GM19035 (cell line): ENCODE results near the gene KLHDC4.
"Not testable (repeated sequence)": the region's sequence is repeated elsewhere in the genome, so short reads cannot be mapped to it uniquely, and the experiment has no call there.

Experiments
- ATAC-seq: cut with Tn5 transposase; IDR thresholded peaks from one replicate; pipeline ENCODE4 v1.9.1; 2021; ENCODE audit not compliant: unreplicated experiment

The KLHDC4 gene

DNA sequence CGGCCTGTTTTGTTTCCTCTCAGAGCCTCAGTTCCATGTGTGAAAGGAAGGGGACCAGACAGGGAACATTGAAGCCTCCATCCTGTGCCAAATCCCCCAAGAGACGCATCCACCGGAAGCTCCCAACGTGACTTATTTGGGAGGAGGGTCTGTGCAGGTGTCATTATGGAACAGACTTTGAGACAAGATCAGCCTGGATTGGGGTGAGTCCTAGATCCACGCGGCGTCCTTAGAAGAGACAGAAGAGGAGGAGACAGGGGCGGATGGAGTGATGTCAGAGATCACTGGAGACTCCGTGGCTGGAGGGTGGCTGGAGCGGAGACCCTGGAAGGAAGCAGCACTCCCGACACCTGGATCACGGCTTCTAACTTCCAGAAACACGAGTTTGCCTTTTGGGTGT is 80.0 kb downstream of the KLHDC4 start:
- no peak for ATAC-seq

GRCh38 chr16:87685405-87685755 is 80.4 kb downstream of the KLHDC4 start:
- ATAC-seq, result no peak

DNA sequence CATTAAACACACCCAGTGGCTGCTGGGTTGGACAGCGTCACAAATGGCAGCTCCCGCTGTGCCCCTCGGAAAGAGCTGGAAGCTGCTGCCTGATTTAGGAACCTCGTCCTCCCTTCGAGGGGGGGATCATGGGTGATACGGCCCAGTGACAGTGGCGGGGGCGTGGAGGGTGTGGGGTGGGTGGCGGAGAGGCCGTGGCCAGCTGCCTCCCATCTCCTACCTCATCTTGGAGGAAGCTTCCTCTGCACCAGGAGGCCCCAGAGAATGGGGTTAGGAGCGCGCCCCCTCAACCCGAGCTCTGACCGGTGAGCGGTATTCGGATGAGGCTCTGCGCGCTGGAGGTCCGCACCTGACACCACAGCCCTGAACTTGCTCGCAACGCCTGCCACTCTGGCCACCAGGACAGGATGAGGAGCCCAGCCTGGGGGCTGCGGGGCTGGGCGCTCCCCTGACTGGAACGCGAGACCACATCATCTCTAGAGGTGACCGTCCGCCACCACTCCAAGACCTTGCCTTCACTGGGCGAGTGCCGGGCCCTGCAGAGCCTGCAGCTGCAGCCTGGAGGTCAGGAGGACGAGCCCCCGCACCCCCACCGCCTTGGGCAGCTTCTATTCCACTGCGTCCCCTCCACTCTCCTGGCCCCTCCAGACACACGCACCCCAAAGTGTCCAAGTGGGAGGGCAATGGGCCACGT is 80.9 kb downstream of the KLHDC4 start:
- ATAC-seq, result no peak

DNA sequence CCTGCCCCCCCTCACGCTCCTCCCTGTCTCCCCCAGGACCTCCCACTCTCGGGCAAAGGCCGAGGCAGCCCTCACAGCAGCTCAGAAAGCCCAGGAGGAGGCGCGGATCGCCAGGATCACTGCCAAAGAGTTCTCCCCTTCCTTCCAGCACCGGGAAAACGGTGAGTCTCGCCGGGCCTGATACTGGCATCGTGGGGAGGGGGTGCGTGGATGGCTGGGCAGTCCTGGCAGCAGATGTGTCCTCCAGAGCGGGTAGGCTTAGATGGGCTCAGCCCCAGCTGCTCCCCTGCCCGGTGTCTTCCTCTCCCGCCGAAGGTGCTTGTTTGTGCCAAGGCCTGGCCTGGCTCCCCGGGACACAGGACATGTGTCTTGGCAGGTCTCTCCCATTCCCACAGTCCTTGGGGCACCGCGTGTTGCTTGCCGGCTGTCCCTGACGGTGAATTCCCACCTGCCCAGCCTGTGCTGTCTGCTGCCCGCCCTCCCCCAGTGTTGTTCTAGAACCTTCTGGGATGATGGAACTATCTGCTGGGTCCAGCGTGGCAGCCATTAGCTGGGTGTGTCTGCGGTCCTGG is 81.6 kb downstream of the KLHDC4 start:
- ATAC-seq, result no peak

DNA sequence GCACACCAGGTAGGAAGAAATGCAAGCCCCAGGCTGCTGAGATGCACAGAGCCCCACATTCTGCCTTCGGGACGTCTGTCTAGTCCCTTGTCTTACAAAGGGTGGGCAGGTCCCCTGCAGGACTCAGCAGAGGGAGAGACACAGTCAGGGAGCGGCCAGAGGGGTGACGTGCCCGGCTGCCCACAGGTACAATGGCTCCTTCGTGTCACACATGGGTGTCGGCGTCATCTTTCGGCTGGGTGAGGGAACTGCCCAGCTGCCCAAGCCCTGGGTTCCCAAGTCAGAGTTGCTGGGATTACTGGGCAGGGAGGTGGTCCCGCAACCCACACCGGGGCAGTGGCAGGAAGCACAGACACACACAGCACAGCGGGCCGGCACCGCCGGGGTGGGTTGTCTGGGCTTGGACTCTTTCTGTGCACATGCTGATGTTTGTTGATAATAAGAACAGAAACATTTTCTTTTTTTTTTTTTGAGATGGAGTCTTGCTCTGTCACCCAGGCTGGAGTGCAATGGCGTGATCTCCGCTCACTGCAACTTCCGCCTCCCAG is 82.9 kb downstream of the KLHDC4 start:
- ATAC-seq, result no peak

DNA sequence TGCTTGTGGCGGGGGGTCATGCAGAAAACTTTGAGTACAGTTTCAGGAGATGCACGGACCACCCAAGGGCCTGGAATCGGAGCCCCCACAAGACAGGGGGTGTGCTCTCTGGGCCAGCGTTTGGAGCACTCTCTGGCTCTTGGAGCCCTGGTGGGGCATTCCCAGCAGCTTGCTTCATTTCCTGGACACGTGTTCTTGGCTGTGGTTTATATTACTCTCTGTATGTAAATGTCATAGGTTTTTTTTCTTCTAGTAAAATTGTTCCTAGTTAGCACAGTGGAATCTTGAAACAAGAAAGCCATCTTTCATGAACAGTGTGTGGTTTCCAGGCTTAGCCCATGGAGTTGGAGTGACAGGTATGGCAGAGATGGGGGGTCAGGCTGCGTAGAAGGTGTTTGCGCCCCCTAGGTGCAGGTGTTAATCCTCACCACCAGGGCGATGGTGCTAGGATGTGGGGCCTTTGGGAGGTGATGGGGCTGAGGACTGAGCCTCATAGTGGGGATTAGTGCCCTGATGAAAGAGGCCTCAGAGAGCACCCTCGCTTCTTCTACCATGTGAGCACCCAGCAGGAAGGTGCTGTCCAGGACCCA is 83.7 kb downstream of the KLHDC4 start:
- ATAC-seq, result no peak

- ATAC-seq, result not testable (repeated sequence)
Measured at GRCh38 chr16:87681051-87681602, 84.7 kb downstream of the KLHDC4 start.

DNA sequence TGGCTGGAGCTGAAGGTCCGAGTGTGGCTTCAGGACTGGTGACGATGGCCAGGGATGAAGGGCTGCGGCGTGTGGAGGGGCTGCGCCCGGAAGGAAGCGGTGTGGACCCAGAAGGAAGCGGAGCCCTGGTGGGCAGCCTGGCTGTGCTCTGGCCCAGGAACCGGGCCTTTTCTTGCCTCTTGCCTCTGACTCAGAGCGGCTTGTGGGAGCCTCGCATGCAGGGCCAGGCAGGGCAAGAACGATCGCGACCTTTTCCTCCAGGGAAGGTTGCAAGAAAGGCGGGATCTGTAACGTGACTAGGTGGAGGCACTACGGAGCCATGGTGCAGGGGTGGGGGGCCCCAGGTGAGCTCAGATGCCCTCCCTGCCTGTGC is 85.5 kb downstream of the KLHDC4 start:
- no peak for ATAC-seq

GRCh38 chr16:87679593-87680271 is 86.1 kb downstream of the KLHDC4 start:
- no peak for ATAC-seq

DNA sequence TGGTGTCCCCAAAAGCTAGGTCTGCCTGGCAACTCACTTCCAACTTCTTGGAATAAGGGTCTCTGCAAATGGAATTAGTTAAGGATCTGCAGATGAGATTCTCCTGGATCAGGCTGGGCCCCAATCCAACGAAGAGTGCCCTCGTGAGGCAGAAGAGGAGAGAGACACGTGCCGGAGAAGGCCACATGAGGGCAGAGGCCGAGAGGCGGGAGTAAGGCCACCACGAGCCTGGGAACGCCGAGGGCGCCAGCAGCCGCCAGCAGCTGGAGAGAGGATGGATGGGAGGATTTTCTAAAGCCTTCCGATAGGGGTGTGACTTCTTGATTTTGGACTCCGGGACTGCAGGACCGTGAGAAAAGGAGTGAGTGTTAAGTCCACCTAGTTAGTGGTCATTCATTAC is 87.2 kb downstream of the KLHDC4 start:
- no peak for ATAC-seq

GRCh38 chr16:87677830-87678229 is 88.0 kb downstream of the KLHDC4 start:
- no peak for ATAC-seq

DNA sequence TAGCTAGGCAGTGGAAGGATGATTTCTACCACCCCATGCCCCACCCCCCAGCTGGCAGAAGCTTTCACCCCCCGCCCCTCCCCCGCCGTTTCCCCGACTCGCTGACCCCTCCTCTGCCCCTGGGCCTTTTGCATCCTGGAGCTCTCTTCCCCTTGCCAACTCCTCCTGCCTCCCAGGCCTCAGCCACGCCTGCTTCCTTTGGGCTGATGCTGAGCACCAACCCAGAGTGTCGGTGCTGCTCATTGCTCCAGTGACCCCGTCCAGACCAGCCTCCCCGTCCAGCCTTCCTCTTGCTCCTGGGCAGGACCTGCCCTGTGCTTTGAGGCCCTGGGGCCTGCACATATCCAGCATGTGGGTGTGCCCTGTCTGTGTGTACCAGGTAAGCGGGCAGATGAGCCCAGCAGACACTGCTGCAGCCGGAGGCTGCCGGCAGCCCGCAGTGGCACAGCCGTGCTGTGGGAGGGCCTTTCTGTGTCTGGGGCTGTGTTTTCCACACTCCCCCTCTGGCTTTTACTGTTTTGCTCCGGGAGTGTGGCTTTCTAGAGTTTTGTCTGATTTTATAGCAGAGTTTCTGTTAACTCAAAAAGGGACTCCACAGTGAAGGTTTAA is 90.6 kb downstream of the KLHDC4 start:
- ATAC-seq, result no peak

GRCh38 chr16:87674419-87674818 is 91.4 kb downstream of the KLHDC4 start:
- no peak for ATAC-seq

DNA sequence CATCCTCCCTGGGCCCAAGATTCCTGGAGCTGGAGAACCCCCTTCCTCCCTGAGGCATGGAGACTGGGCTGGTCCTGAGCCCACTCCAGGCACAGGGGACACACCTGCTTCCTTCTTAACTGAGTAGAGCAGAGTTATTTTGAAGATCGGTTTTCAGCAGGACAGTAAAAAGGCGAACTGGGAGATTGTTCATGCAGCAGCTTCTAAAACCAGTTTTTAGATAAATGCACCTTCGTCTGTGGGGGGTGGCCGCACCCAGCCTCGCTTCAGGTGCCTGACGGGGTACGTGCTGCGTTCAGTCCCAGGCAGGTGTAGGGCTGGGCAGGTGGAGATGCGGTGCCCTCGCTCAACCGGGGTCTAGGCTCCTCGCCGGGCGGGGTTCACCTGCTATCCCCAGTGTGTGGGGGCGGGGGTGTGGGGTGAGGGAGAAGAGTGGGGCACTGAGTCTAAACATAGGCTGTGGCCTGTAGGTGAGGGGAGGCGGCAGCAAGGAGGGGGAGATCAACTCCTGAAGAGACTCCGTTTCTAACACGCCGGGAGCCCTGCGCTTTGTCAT is 94.0 kb downstream of the KLHDC4 start:
- no peak for ATAC-seq

- no peak for ATAC-seq
Measured at GRCh38 chr16:87671221-87671620, 94.6 kb downstream of the KLHDC4 start.

DNA sequence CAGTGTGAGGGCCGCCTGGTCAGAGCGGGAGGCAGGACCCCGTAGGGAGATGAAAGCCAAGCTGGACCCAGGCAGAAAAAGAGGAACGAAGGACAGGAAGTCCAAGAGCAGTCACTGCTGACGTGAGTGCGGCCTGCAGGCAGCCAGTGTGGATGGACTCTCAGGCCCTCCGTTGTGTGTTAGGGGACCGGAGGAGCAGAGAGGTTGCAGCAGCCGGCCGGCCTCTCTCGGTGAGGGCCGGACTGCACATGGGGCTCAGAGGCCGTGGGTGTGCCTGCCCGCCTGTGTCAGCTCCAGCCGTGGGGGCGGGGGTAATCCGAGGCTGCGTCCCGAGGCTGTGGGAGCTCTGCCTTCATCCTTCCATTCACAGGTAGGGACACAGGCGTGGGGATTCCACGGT is 96.1 kb downstream of the KLHDC4 start:
- ATAC-seq, result no peak

- ATAC-seq, result no peak
Measured at GRCh38 chr16:87667946-87668345, 97.8 kb downstream of the KLHDC4 start.

- no peak for ATAC-seq
Measured at GRCh38 chr16:87667443-87667842, 98.3 kb downstream of the KLHDC4 start.

DNA sequence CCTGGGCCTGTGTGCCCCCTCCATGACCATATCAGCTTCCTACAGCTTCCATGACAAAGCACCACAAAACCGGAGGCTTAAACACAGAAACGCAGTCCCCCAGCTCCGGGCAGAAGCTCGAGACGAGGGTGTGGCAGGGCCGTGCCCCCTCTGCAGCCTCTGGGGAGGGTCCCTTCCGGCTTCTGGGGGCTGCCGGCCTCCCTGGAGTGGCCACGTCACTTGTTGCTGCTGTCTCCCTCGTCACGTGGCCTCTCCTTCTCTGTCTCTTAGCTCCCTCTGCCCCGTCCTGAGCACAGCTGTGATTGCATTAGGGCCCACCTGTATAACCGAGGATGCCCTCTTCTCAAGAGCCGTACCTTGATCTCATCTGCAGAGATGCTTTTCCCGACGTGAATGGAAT is 98.9 kb downstream of the KLHDC4 start:
- ATAC-seq, result no peak

- no peak for ATAC-seq
Measured at GRCh38 chr16:87665193-87665592, 100.6 kb downstream of the KLHDC4 start.

DNA sequence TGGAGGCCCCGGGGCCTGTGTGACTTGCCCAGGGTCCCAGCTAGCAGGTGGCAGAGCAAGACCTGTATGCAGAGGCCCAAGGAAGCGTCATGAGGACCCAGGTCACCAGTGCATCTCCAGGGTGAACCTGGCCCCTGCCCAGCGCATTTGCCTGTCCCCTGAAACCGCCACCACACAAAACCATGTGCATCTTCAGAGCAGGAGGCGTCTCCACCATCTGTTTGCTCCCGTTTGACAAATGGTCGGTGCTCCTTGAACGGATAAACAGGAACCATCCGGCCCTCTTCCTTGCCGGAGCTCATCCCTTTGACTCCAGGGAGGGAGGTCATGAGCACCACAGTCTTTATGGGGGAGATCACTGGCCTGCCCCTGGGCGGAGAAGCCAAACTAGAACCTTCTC is 101.0 kb downstream of the KLHDC4 start:
- ATAC-seq, result no peak
